H9 (cell line): ENCODE results near the gene FBXO41. TPM values are rescaled to one million over a fixed set of nuclear protein-coding genes. Genes with fewer than 3 reads are reported as not detected.

Experiments used
- DNase-seq: peaks from one replicate; pipeline ENCODE4 v3.0.0-alpha.2; 2017
- H2AFZ ChIP-seq: one replicate; pipeline ENCODE4 v1.6.1; 2013; ENCODE audit warnings: mild to moderate bottlenecking, low read length, control low read depth, moderate library complexity
- H2AK5ac ChIP-seq: 2 replicates; pipeline ENCODE4 v1.6.1; 2013; ENCODE audit warnings: low read length, control low read depth, mixed read lengths; ENCODE audit not compliant: insufficient read length
- H2BK120ac ChIP-seq: one replicate; pipeline ENCODE4 v1.6.1; 2013; ENCODE audit warnings: low read depth, mild to moderate bottlenecking, low read length, control low read depth, inconsistent platforms; ENCODE audit not compliant: poor library complexity, severe bottlenecking
- H2BK12ac ChIP-seq: 2 replicates; pipeline ENCODE4 v1.6.1; 2013; ENCODE audit warnings: low read length, control low read depth, mixed read lengths, low read depth; ENCODE audit not compliant: insufficient read length
- H2BK15ac ChIP-seq: 2 replicates; pipeline ENCODE4 v1.6.1; 2013; ENCODE audit warnings: low read depth, low read length, control low read depth
- H2BK20ac ChIP-seq: one replicate; pipeline ENCODE4 v1.6.1; 2013; ENCODE audit warnings: low read depth, mild to moderate bottlenecking, low read length, control low read depth, inconsistent platforms; ENCODE audit not compliant: poor library complexity, severe bottlenecking
- H2BK5ac ChIP-seq: 2 replicates; pipeline ENCODE4 v1.6.1; 2013; ENCODE audit warnings: low read length, control low read depth, mixed read lengths; ENCODE audit not compliant: insufficient read length
- H3K14ac ChIP-seq: 2 replicates; pipeline ENCODE4 v1.6.1; 2013; ENCODE audit warnings: low read length, control low read depth; ENCODE audit not compliant: insufficient read depth
- H3K18ac ChIP-seq: 2 replicates; pipeline ENCODE4 v1.6.1; 2013; ENCODE audit warnings: low read depth, mild to moderate bottlenecking, mixed read lengths, low read length, control low read depth; ENCODE audit not compliant: insufficient read length
- H3K23ac ChIP-seq: 2 replicates; pipeline ENCODE4 v1.6.1; 2013; ENCODE audit warnings: low read length, control low read depth, mixed read lengths, low read depth; ENCODE audit not compliant: insufficient read length
- H3K23me2 ChIP-seq: 2 replicates; pipeline ENCODE4 v1.6.1; 2013; ENCODE audit warnings: low read depth, mild to moderate bottlenecking, mixed read lengths, low read length, control low read depth; ENCODE audit not compliant: insufficient read length, poor library complexity, severe bottlenecking
- H3K27ac ChIP-seq: 2 replicates; pipeline ENCODE4 v1.5.1; 2013; ENCODE audit warnings: low read length, control low read depth, mixed read lengths, low read depth; ENCODE audit not compliant: insufficient read length
- H3K27me3 ChIP-seq: 2 replicates; pipeline ENCODE4 v1.6.1; 2013; ENCODE audit warnings: low read length, control low read depth, inconsistent platforms; ENCODE audit not compliant: insufficient read depth
- H3K4ac ChIP-seq: 2 replicates; pipeline ENCODE4 v1.6.1; 2013; ENCODE audit warnings: low read depth, mild to moderate bottlenecking, control low read depth, inconsistent platforms, low read length, moderate library complexity
- H3K4me1 ChIP-seq: 2 replicates; pipeline ENCODE4 v1.6.1; 2013; ENCODE audit warnings: low read length, control low read depth, inconsistent platforms; ENCODE audit not compliant: insufficient read depth
- H3K4me2 ChIP-seq: 2 replicates; pipeline ENCODE4 v1.6.1; 2013; ENCODE audit warnings: low read length, control low read depth, mixed read lengths; ENCODE audit not compliant: insufficient read length, insufficient read depth
- H3K56ac ChIP-seq: 2 replicates; pipeline ENCODE4 v1.6.1; 2013; ENCODE audit warnings: low read depth, mild to moderate bottlenecking, mixed read lengths, low read length, control low read depth; ENCODE audit not compliant: insufficient read length
- H3K79me1 ChIP-seq: 2 replicates; pipeline ENCODE4 v1.6.1; 2013; ENCODE audit warnings: low read depth, mild to moderate bottlenecking, moderate library complexity, low read length, control low read depth, inconsistent platforms; ENCODE audit not compliant: insufficient read depth, poor library complexity, severe bottlenecking
- H3K79me2 ChIP-seq: 2 replicates; pipeline ENCODE4 v1.6.1; 2013; ENCODE audit warnings: low read length, control low read depth, inconsistent platforms; ENCODE audit not compliant: insufficient read depth
- H3K9ac ChIP-seq: 2 replicates; pipeline ENCODE4 v1.6.1; 2013; ENCODE audit warnings: low read length, control low read depth, mixed read lengths; ENCODE audit not compliant: insufficient read length; ENCODE audit errors: extremely low read depth
- H3K9me3 ChIP-seq: one replicate; pipeline ENCODE4 v1.6.1; 2013; ENCODE audit warnings: low read depth, low read length, inconsistent platforms; ENCODE audit not compliant: control insufficient read depth
- H3T11ph ChIP-seq: one replicate; pipeline ENCODE4 v1.6.1; 2013; ENCODE audit warnings: mild to moderate bottlenecking, low read length, control low read depth, inconsistent platforms
- H4K20me1 ChIP-seq: one replicate; pipeline ENCODE4 v1.6.1; 2013; ENCODE audit not compliant: control insufficient read depth, insufficient read length, insufficient read depth
- H4K5ac ChIP-seq: 2 replicates; pipeline ENCODE4 v1.6.1; 2013; ENCODE audit warnings: low read depth, mild to moderate bottlenecking, mixed read lengths, low read length, control low read depth; ENCODE audit not compliant: insufficient read length
- H4K8ac ChIP-seq: replicated peaks from 2 replicates; pipeline ENCODE4 v1.6.1; 2013; ENCODE audit warnings: low read length, control low read depth, mixed read lengths, low read depth; ENCODE audit not compliant: insufficient read length
- H4K91ac ChIP-seq: 2 replicates; pipeline ENCODE4 v1.6.1; 2013; ENCODE audit warnings: low read depth, mild to moderate bottlenecking, moderate library complexity, mixed read lengths, low read length, control low read depth; ENCODE audit not compliant: insufficient read length
- H3K27ac Mint-ChIP-seq, 3 experiments: 2 replicates in 2 of 3; 3 replicates in 1 of 3; pipeline ENCODE4 v1.8.0; 2020 to 2021; ENCODE audit warnings: mixed read lengths in 3 of 3, mild to moderate bottlenecking in 1 of 3, moderate library complexity in 1 of 3
- H3K27me3 Mint-ChIP-seq: 2 replicates; pipeline ENCODE4 v1.8.0; 2021; ENCODE audit warnings: low read depth, mild to moderate bottlenecking, moderate library complexity, mixed read lengths
- H3K36me3 Mint-ChIP-seq, 3 experiments: 2 replicates in 2 of 3; 3 replicates in 1 of 3; pipeline ENCODE4 v1.8.0; 2020 to 2021; ENCODE audit warnings: low read depth in 3 of 3, mixed read lengths in 3 of 3; ENCODE audit not compliant: insufficient read depth in 1 of 3
- H3K4me1 Mint-ChIP-seq, 2 experiments: 2 replicates each; pipeline ENCODE4 v1.8.0; 2020; ENCODE audit warnings: mixed read lengths in 2 of 2
- H3K4me3 Mint-ChIP-seq, 2 experiments: 2 replicates in 1 of 2; 3 replicates in 1 of 2; pipeline ENCODE4 v1.8.0; 2020 to 2021; ENCODE audit warnings: mild to moderate bottlenecking in 2 of 2, mixed read lengths in 2 of 2, moderate library complexity in 1 of 2
- H3K9me3 Mint-ChIP-seq, 2 experiments: 2 replicates in 1 of 2; 3 replicates in 1 of 2; pipeline ENCODE4 v1.8.0; 2020; ENCODE audit warnings: mild to moderate bottlenecking in 2 of 2, mixed read lengths in 2 of 2, moderate library complexity in 1 of 2
- WGBS: extraction: QIAGEN DNeasy Blood & Tissue Kit; methylation state at CpG from one replicate; pipeline ENCODE4 v1.1.7; 2013; ENCODE audit warnings: missing lambda C conversion rate, low lambda C conversion rate, mixed read lengths; ENCODE audit not compliant: insufficient read length; ENCODE audit errors: extremely low coverage; 5-methylcytosine and 5-hydroxymethylcytosine counted together
- total RNA-seq: library from RNA; stranded (reverse); gene quantifications from 2 replicates; pipeline ENCODE4 v1.2.1, GENCODE V29; 2021
- TF ChIP-seq, protein P1 (sequence below): fragments of 200-600 bp; sonication (generic); conservative IDR thresholded peaks from 3 replicates; pipeline ENCODE4 v1.8.0; 2021; ENCODE audit warnings: antibody characterized with exemption, mild to moderate bottlenecking

The FBXO41 gene
- total RNA-seq, 1 experiment from 2014 or later, result 16.2 TPM

DNA sequence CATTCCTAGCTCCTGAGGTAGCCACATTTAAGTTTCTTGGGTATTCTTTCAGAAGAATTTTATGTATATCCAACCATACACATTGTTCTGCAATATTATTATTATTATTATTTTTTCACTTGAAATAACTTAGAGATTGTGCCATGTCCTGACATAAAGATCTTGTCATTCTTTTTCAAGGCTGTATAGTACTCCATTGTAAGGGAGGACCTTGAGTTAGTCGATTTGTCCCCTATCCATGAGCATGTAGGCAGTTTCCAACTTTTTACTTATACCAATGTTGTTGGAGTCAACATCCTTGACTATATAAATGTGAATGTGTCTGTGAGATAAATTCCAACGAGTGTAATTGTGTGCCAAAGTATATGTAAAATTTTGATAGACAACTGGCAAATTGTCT is 10.0 kb upstream of the FBXO41 start:
- no peak overlapping the region for H2AFZ ChIP-seq

More for the DNA sequence above, 10.0 kb upstream of the FBXO41 start:
- H3K23me2 ChIP-seq, result peaks cover 17% of the 10 kb centered on the region
- DNase-seq, result no peak
- no peak overlapping the region for H2BK5ac ChIP-seq
- no peak overlapping the region for H4K5ac ChIP-seq
- Mint-ChIP-seq H3K27ac (no peak overlapping the region), H3K27me3 (peaks cover 91% of the 10 kb centered on the region), H3K4me1 (peaks cover 10 to 20% of the 10 kb centered on the region in 2 experiments), H3K36me3 (no peaks in the 10 kb centered on the region; a peak in 1 of 7 replicates), H3K9me3 (peaks cover 0 to 2% of the 10 kb centered on the region in 2 experiments; a peak in 2 of 5 replicates), H3K4me3 (no peak overlapping the region)
- no peaks in the 10 kb centered on the region for H3K79me1 ChIP-seq
- H3K23ac ChIP-seq, result no peak overlapping the region
- no peak overlapping the region for H3K4me2 ChIP-seq
- no peak overlapping the region for H3K9ac ChIP-seq
- no peak overlapping the region for H3K18ac ChIP-seq
- H3K79me2 ChIP-seq, result no peaks in the 10 kb centered on the region
- H4K91ac ChIP-seq, result no peak overlapping the region
- H3K27ac ChIP-seq, result no peak overlapping the region
- TF ChIP-seq, protein P1, sequence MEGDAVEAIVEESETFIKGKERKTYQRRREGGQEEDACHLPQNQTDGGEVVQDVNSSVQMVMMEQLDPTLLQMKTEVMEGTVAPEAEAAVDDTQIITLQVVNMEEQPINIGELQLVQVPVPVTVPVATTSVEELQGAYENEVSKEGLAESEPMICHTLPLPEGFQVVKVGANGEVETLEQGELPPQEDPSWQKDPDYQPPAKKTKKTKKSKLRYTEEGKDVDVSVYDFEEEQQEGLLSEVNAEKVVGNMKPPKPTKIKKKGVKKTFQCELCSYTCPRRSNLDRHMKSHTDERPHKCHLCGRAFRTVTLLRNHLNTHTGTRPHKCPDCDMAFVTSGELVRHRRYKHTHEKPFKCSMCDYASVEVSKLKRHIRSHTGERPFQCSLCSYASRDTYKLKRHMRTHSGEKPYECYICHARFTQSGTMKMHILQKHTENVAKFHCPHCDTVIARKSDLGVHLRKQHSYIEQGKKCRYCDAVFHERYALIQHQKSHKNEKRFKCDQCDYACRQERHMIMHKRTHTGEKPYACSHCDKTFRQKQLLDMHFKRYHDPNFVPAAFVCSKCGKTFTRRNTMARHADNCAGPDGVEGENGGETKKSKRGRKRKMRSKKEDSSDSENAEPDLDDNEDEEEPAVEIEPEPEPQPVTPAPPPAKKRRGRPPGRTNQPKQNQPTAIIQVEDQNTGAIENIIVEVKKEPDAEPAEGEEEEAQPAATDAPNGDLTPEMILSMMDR, result no peak
- no peak overlapping the region for H3K4ac ChIP-seq
- H2AK5ac ChIP-seq, result no peak overlapping the region
- no peaks in the 10 kb centered on the region for H4K20me1 ChIP-seq
- H2BK20ac ChIP-seq, result no peak overlapping the region
- no peak overlapping the region for H4K8ac ChIP-seq
- H3K14ac ChIP-seq, result no peak overlapping the region
- H3K9me3 ChIP-seq, result no peaks in the 10 kb centered on the region
- H3K27me3 ChIP-seq, result peaks cover 35% of the 10 kb centered on the region
- no CpG with 5 or more reads among the region's 2 CpGs for whole genome bisulfite sequencing
- H3K4me1 ChIP-seq, result no peaks in the 10 kb centered on the region
- H2BK15ac ChIP-seq, result no peak overlapping the region
- no peak overlapping the region for H2BK12ac ChIP-seq
- H3T11ph ChIP-seq, result no peak overlapping the region
- no peak overlapping the region for H2BK120ac ChIP-seq
- H3K56ac ChIP-seq, result no peak overlapping the region
